GM12891 (cell line): ENCODE results near the gene FAM222A.

Experiments
- POLR2A ChIP-seq: IDR thresholded peaks from 2 replicates; pipeline ENCODE4 v1.6.1; 2011; ENCODE audit warnings: low read depth, low read length, control low read depth
- TAF1 ChIP-seq: IDR thresholded peaks from 2 replicates; pipeline ENCODE4 v1.6.1; 2011; ENCODE audit warnings: low read depth, low read length, control low read depth

DNA sequence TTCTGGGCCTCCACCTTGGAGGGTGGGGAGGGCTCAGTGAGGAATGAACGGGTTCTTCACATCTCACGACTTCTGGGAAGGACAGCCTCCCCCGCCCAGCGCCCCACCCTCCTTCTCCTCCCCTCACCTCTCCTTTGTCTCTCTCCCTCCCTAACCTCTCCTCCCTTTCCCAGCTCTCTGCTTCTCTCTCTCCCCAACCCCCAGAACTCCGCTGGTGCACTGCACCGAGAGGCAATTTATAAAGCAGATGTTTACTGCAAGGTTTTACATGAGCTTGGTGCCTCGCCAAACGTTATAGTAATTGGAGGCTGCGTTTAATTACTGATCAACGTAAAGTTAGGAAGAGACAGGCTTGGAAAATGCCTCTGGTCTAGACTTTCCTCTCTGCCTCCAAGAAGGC, 42.9 kb upstream of the FAM222A start:
- TF ChIP-seq TAF1 (no peak), POLR2A (no peak)
